Activated CD4-positive, alpha-beta T cell treated with anti-CD3 and anti-CD28 coated beads for 36 hours (primary cell): ENCODE data around the gene EHHADH. TPM values are rescaled to one million over a fixed set of nuclear protein-coding genes. Genes with fewer than 3 reads are reported as not detected.
A peak's percentile ranks its signal among the peaks of the same experiment; 100 is the strongest.
"Not testable (repeated sequence)": the region's sequence is repeated elsewhere in the genome, so short reads cannot be mapped to it uniquely, and the experiment has no call there.

Experiments used
- ATAC-seq: fragments of 200-7000 bp; cut with Tn5 transposase; one replicate; pipeline ENCODE4 v1.10.0; 2021; ENCODE audit warnings: mild to moderate bottlenecking, moderate library complexity
- CTCF ChIA-PET: fragments of 350-600 bp; sonication (Branson Sonifier 250); formaldehyde crosslinking; loops from one replicate; lab custom pipeline; 2021; ENCODE audit warnings: antibody characterized with exemption; lab: Charles Lee
- POLR2A ChIA-PET: fragments of 350-600 bp; sonication (Branson Sonifier 250); formaldehyde crosslinking; loops from one replicate; lab custom pipeline; 2021; ENCODE audit warnings: antibody characterized with exemption, inconsistent platforms; lab: Charles Lee
- DNase-seq: peaks from one replicate; pipeline ENCODE4 v3.0.0-alpha.2; 2020
- H3K27ac Mint-ChIP-seq: one replicate; pipeline ENCODE4 v1.8.0; 2021; ENCODE audit warnings: mixed read lengths
- H3K27me3 Mint-ChIP-seq: one replicate; pipeline ENCODE4 v1.8.0; 2021; ENCODE audit warnings: mixed read lengths
- H3K36me3 Mint-ChIP-seq: one replicate; pipeline ENCODE4 v1.8.0; 2021; ENCODE audit warnings: low read depth, mixed read lengths
- H3K4me1 Mint-ChIP-seq: one replicate; pipeline ENCODE4 v1.8.0; 2021; ENCODE audit warnings: mixed read lengths
- H3K4me3 Mint-ChIP-seq: one replicate; pipeline ENCODE4 v1.8.0; 2021; ENCODE audit warnings: mild to moderate bottlenecking, moderate library complexity, mixed read lengths
- H3K9me3 Mint-ChIP-seq: one replicate; pipeline ENCODE4 v1.8.0; 2021; ENCODE audit warnings: low read depth, mixed read lengths
- intact Hi-C, 2 experiments: fragments of 100-400 bp; cut with DNase I in 1 of 2; cut with micrococcal nuclease in 1 of 2; formaldehyde crosslinking; loops; one replicate each; pipeline versions ENCODE4 v1.14.2 to v1.15.1; 2022 to 2024; cut with DNase I, micrococcal nuclease
- total RNA-seq, 2 experiments: library from RNA; stranded (reverse); gene quantifications; one replicate each; pipeline ENCODE4 v1.2.3, GENCODE V29; 2021

EHHADH gene
- total RNA-seq, 2 experiments from 2014 or later, result 2.7 to 3.3 TPM

- ChIA-PET CTCF (interaction anchor here (1.1 kb wide), 1 partner anchor 9 kb away, joined by 8 read pairs; no protein-coding TSS in a partner anchor), POLR2A (no interaction called here)
- Mint-ChIP-seq H3K27ac (no peak overlapping the region), H3K36me3 (no peaks in the 10 kb centered on the region), H3K4me3 (no peak overlapping the region), H3K27me3 (peaks cover 26% of the 10 kb centered on the region), H3K9me3 (peaks cover 2% of the 10 kb centered on the region), H3K4me1 (no peaks in the 10 kb centered on the region)
- intact Hi-C loops, result no loop called here
- no peak for ATAC-seq
- DNase-seq, result no peak
Measured at GRCh38 chr3:185272033-185272432, 18.2 kb upstream of the EHHADH start.

- Mint-ChIP-seq H3K27ac (no peak overlapping the region), H3K4me3 (no peak overlapping the region), H3K4me1 (no peaks in the 10 kb centered on the region), H3K36me3 (no peaks in the 10 kb centered on the region), H3K27me3 (peaks cover 18% of the 10 kb centered on the region), H3K9me3 (peaks cover 2% of the 10 kb centered on the region)
- POLR2A ChIA-PET, result no interaction called here
- DNase-seq (no peak), ATAC-seq (no peak)
- CTCF ChIA-PET, result interaction anchor here (0.5 to 1.2 kb wide), 4 partner anchors 9 to 38 kb away, joined by 3 to 8 read pairs (median 4); no protein-coding TSS in a partner anchor
- intact Hi-C loops, result no loop called here
Measured at GRCh38 chr3:185270956-185271332, 17.1 kb upstream of the EHHADH start.

GRCh38 chr3:185270262-185270955, 16.6 kb upstream of the EHHADH start:
- intact Hi-C loops, result no loop called here

GRCh38 chr3:185268194-185268962, 14.5 kb upstream of the EHHADH start:
- no peaks in the 10 kb centered on the region for H3K9me3 Mint-ChIP-seq
- CTCF ChIA-PET, result interaction anchor here (1.0 kb wide), 1 partner anchor 86 kb away, joined by 3 read pairs; no protein-coding TSS in a partner anchor
- no peaks in the 10 kb centered on the region for H3K4me1 Mint-ChIP-seq
- no peaks in the 10 kb centered on the region for H3K36me3 Mint-ChIP-seq
- intact Hi-C loops, result no loop called here
- H3K27me3 Mint-ChIP-seq, result peaks cover 12% of the 10 kb centered on the region
- no peak for DNase-seq
- POLR2A ChIA-PET, result no interaction called here
- H3K4me3 Mint-ChIP-seq, result no peak overlapping the region
- no peak for ATAC-seq
- H3K27ac Mint-ChIP-seq, result no peak overlapping the region

More at GRCh38 chr3:185270262-185270955, 16.6 kb upstream of the EHHADH start:
- H3K4me3 Mint-ChIP-seq, result no peak overlapping the region
- H3K27ac Mint-ChIP-seq, result no peak overlapping the region
- peak; percentile 57 for ATAC-seq
- peaks cover 18% of the 10 kb centered on the region for H3K27me3 Mint-ChIP-seq
- H3K36me3 Mint-ChIP-seq, result no peaks in the 10 kb centered on the region
- ChIA-PET CTCF (interaction anchor here (0.7 to 1.2 kb wide), 3 partner anchors 10 to 38 kb away, joined by 3 to 4 read pairs (median 3); no protein-coding TSS in a partner anchor), POLR2A (no interaction called here)
- no peak for DNase-seq
- H3K4me1 Mint-ChIP-seq, result no peaks in the 10 kb centered on the region
- peaks cover 2% of the 10 kb centered on the region for H3K9me3 Mint-ChIP-seq

GRCh38 chr3:185267193-185267592, 13.3 kb upstream of the EHHADH start:
- Mint-ChIP-seq H3K4me3 (no peak overlapping the region), H3K36me3 (no peaks in the 10 kb centered on the region), H3K27ac (no peak overlapping the region), H3K27me3 (peaks cover 9% of the 10 kb centered on the region), H3K4me1 (no peaks in the 10 kb centered on the region), H3K9me3 (no peaks in the 10 kb centered on the region)
- no peak for DNase-seq
- CTCF ChIA-PET, result interaction anchor here (1.0 kb wide), 1 partner anchor 16 kb away, joined by 4 read pairs; no protein-coding TSS in a partner anchor
- POLR2A ChIA-PET, result no interaction called here
- intact Hi-C loops, result no loop called here
- ATAC-seq, result no peak

GRCh38 chr3:185264849-185265553, 11.2 kb upstream of the EHHADH start:
- peaks cover 4% of the 10 kb centered on the region for H3K27me3 Mint-ChIP-seq
- no peaks in the 10 kb centered on the region for H3K9me3 Mint-ChIP-seq
- POLR2A ChIA-PET, result no interaction called here
- intact Hi-C loops, result no loop called here
- CTCF ChIA-PET, result no interaction called here
- H3K4me1 Mint-ChIP-seq, result no peaks in the 10 kb centered on the region
- ATAC-seq (no peak), DNase-seq (no peak)
- H3K4me3 Mint-ChIP-seq, result no peak overlapping the region
- no peak overlapping the region for H3K27ac Mint-ChIP-seq
- no peaks in the 10 kb centered on the region for H3K36me3 Mint-ChIP-seq

GRCh38 chr3:185263423-185263822, 9.6 kb upstream of the EHHADH start:
- ChIA-PET POLR2A (no interaction called here), CTCF (no interaction called here)

GRCh38 chr3:185257334-185257733, 3.5 kb upstream of the EHHADH start:
- no peak overlapping the region for H3K27ac Mint-ChIP-seq
- CTCF ChIA-PET, result interaction anchor here (1.1 kb wide), 1 partner anchor 20 kb away, joined by 4 read pairs; no protein-coding TSS in a partner anchor
- DNase-seq, result no peak
- POLR2A ChIA-PET, result no interaction called here
- no peak overlapping the region for H3K4me3 Mint-ChIP-seq
- peaks cover 4% of the 10 kb centered on the region for H3K36me3 Mint-ChIP-seq
- ATAC-seq, result no peak
- intact Hi-C loops, result no loop called here
- peaks cover 13% of the 10 kb centered on the region for H3K27me3 Mint-ChIP-seq
- H3K9me3 Mint-ChIP-seq, result peaks cover 14% of the 10 kb centered on the region
- H3K4me1 Mint-ChIP-seq, result peaks cover 5% of the 10 kb centered on the region

More at GRCh38 chr3:185263423-185263822, 9.6 kb upstream of the EHHADH start:
- peaks cover 2% of the 10 kb centered on the region for H3K27me3 Mint-ChIP-seq
- ATAC-seq (no peak), DNase-seq (no peak)
- intact Hi-C loops, result no loop called here
- H3K36me3 Mint-ChIP-seq, result no peaks in the 10 kb centered on the region
- no peak overlapping the region for H3K27ac Mint-ChIP-seq
- no peaks in the 10 kb centered on the region for H3K4me1 Mint-ChIP-seq
- H3K9me3 Mint-ChIP-seq, result no peaks in the 10 kb centered on the region
- no peak overlapping the region for H3K4me3 Mint-ChIP-seq

GRCh38 chr3:185254799-185255198, 950 bp upstream of the EHHADH start:
- Mint-ChIP-seq H3K4me3 (no peak overlapping the region), H3K4me1 (peaks cover 5% of the 10 kb centered on the region), H3K9me3 (peaks cover 14% of the 10 kb centered on the region), H3K27me3 (peaks cover 16% of the 10 kb centered on the region), H3K36me3 (peaks cover 4% of the 10 kb centered on the region), H3K27ac (no peak overlapping the region)
- intact Hi-C loops, result loop anchor here in 1 of 2 experiments (1.0 kb wide), 1 partner anchor 28 kb away; no protein-coding TSS in a partner anchor
- ChIA-PET CTCF (interaction anchor here (1.1 kb wide), 1 partner anchor 23 kb away, joined by 4 read pairs; no protein-coding TSS in a partner anchor), POLR2A (no interaction called here)
- DNase-seq, result no peak
- ATAC-seq, result no peak

GRCh38 chr3:185253133-185253532, 716 bp downstream of the EHHADH start:
- H3K9me3 Mint-ChIP-seq, result peaks cover 14% of the 10 kb centered on the region
- DNase-seq, H3K4me3 Mint-ChIP-seq, intact Hi-C loops, H3K36me3 Mint-ChIP-seq, ATAC-seq, POLR2A ChIA-PET, CTCF ChIA-PET, H3K27ac Mint-ChIP-seq, H3K4me1 Mint-ChIP-seq: not testable (repeated sequence)
- H3K27me3 Mint-ChIP-seq, result peaks cover 21% of the 10 kb centered on the region

GRCh38 chr3:185251272-185251671, 2.6 kb downstream of the EHHADH start:
- intact Hi-C loops, result no loop called here
- Mint-ChIP-seq H3K4me3 (no peak overlapping the region), H3K27me3 (peaks cover 26% of the 10 kb centered on the region), H3K9me3 (peaks cover 6% of the 10 kb centered on the region), H3K36me3 (peaks cover 5% of the 10 kb centered on the region), H3K4me1 (peaks cover 5% of the 10 kb centered on the region), H3K27ac (no peak overlapping the region)
- ATAC-seq, result no peak
- CTCF ChIA-PET, result interaction anchor here (0.6 to 1.4 kb wide), 3 partner anchors 16 to 38 kb away, joined by 3 to 4 read pairs (median 3); no protein-coding TSS in a partner anchor
- no peak for DNase-seq
- POLR2A ChIA-PET, result no interaction called here
